HEK293T (cell line): ENCODE results near the gene CTNNBIP1.

Experiments used
- ARNT ChIP-seq: fragments of 450-650 bp; IDR thresholded peaks from 2 replicates; pipeline ENCODE4 v1.6.1; 2017; ENCODE audit warnings: mild to moderate bottlenecking
- FOXA1 ChIP-seq: fragments of 450-650 bp; IDR thresholded peaks from 2 replicates; pipeline ENCODE4 v1.6.1; 2016; ENCODE audit warnings: mild to moderate bottlenecking
- FOXM1 ChIP-seq: fragments of 450-650 bp; IDR thresholded peaks from 2 replicates; pipeline ENCODE4 v1.6.1; 2017; ENCODE audit warnings: mild to moderate bottlenecking, borderline replicate concordance
- L3MBTL2 ChIP-seq: fragments of 450-650 bp; conservative IDR thresholded peaks from 2 replicates; pipeline ENCODE4 v1.6.1; 2016; ENCODE audit warnings: mild to moderate bottlenecking
- LEF1 ChIP-seq: fragments of 450-650 bp; IDR thresholded peaks from 2 replicates; pipeline ENCODE4 v1.6.1; 2017; ENCODE audit warnings: mild to moderate bottlenecking, borderline replicate concordance
- PKNOX1 ChIP-seq: fragments of 450-650 bp; IDR thresholded peaks from 2 replicates; pipeline ENCODE4 v1.6.1; 2016
- SP1 ChIP-seq: fragments of 450-650 bp; IDR thresholded peaks from 2 replicates; pipeline ENCODE4 v1.6.1; 2017
- TARDBP ChIP-seq: fragments of 450-650 bp; IDR thresholded peaks from 2 replicates; pipeline ENCODE4 v1.6.1; 2016
- ZNF384 ChIP-seq: fragments of 450-650 bp; IDR thresholded peaks from 2 replicates; pipeline ENCODE4 v1.6.1; 2016

- TF ChIP-seq ARNT (no peak), FOXA1 (no peak), SP1 (no peak), ZNF384 (no peak), LEF1 (no peak), TARDBP (no peak), L3MBTL2 (no peak), FOXM1 (no peak), PKNOX1 (no peak)
Measured at GRCh38 chr1:9875636-9876000, 34.5 kb downstream of the CTNNBIP1 start.
